Liver (tissue), 3 donors: ENCODE results near the gene KCNC2.

ENCODE experiments used
- ATF3 ChIP-seq: IDR thresholded peaks from 2 replicates; pipeline ENCODE4 v1.6.1; 2016; ENCODE audit warnings: antibody characterized with exemption
- CTCF ChIP-seq: fragments of 150-350 bp; IDR thresholded peaks from 2 replicates; pipeline ENCODE4 v1.5.1; 2017; ENCODE audit warnings: improper control_type of control experiment, low read depth, low read length; ENCODE audit not compliant: missing input control
- HNF4A ChIP-seq, 2 donors: conservative IDR thresholded peaks; 2 replicates each; pipeline ENCODE4 v1.6.1; 2016; ENCODE audit warnings: antibody characterized with exemption in 2 of 2, mild to moderate bottlenecking in 2 of 2
- NR2F2 ChIP-seq: IDR thresholded peaks from 2 replicates; pipeline ENCODE4 v1.6.1; 2016; ENCODE audit warnings: antibody characterized with exemption
- REST ChIP-seq: IDR thresholded peaks from 2 replicates; pipeline ENCODE4 v1.6.1; 2016; ENCODE audit warnings: antibody characterized with exemption, mild to moderate bottlenecking
- SP1 ChIP-seq: IDR thresholded peaks from 2 replicates; pipeline ENCODE4 v1.6.1; 2018; ENCODE audit warnings: antibody characterized with exemption, mild to moderate bottlenecking
- TAF1 ChIP-seq: conservative IDR thresholded peaks from 2 replicates; pipeline ENCODE4 v1.6.1; 2016; ENCODE audit warnings: antibody characterized with exemption, mild to moderate bottlenecking
- donor health status: healthy.
- donor health status: healthy.

GRCh38 chr12:75042125-75042524, 167.5 kb downstream of the KCNC2 start:
- TF ChIP-seq CTCF (no peak), SP1 (no peak), ATF3 (no peak), NR2F2 (no peak), REST (no peak), HNF4A (conservative IDR thresholded peaks at IDR 0.05) (no peak), TAF1 (no peak)
